Cardiac fibroblast (primary cell): ENCODE measurements around the gene CENPA.

Experiments used
- DNase-seq, 2 donors: peaks; one replicate each; pipeline versions ENCODE4 v3.0.0 to v3.0.0-alpha.2; 2010; ENCODE audit warnings: low read depth in 2 of 2
- H3K4me3 ChIP-seq, 2 donors: replicated peaks in 1 of 2; 1 replicate in 1 of 2; 2 replicates in 1 of 2; pipeline ENCODE4 v1.5.1; 2011; ENCODE audit warnings: low read depth in 2 of 2, low read length in 2 of 2, mild to moderate bottlenecking in 2 of 2, moderate library complexity in 1 of 2
- TF ChIP-seq, protein P1 (sequence below): IDR thresholded peaks from one replicate; pipeline ENCODE4 v1.5.1; 2011; ENCODE audit warnings: low read depth, mild to moderate bottlenecking, low read length, inconsistent platforms

The CENPA gene

DNA sequence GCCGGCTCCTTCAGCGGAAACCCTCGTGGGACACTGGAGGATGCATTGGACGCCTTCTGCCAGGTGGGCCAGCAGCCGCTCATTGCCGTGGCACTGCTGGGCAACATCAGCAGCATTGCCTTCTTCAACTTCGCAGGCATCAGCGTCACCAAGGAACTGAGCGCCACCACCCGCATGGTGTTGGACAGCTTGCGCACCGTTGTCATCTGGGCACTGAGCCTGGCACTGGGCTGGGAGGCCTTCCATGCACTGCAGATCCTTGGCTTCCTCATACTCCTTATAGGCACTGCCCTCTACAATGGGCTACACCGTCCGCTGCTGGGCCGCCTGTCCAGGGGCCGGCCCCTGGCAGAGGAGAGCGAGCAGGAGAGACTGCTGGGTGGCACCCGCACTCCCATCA, 7.8 kb upstream of the CENPA start:
- TF ChIP-seq, protein P1, sequence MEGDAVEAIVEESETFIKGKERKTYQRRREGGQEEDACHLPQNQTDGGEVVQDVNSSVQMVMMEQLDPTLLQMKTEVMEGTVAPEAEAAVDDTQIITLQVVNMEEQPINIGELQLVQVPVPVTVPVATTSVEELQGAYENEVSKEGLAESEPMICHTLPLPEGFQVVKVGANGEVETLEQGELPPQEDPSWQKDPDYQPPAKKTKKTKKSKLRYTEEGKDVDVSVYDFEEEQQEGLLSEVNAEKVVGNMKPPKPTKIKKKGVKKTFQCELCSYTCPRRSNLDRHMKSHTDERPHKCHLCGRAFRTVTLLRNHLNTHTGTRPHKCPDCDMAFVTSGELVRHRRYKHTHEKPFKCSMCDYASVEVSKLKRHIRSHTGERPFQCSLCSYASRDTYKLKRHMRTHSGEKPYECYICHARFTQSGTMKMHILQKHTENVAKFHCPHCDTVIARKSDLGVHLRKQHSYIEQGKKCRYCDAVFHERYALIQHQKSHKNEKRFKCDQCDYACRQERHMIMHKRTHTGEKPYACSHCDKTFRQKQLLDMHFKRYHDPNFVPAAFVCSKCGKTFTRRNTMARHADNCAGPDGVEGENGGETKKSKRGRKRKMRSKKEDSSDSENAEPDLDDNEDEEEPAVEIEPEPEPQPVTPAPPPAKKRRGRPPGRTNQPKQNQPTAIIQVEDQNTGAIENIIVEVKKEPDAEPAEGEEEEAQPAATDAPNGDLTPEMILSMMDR, result no peak
- no peak overlapping the region for H3K4me3 ChIP-seq
- DNase-seq, result no peak

DNA sequence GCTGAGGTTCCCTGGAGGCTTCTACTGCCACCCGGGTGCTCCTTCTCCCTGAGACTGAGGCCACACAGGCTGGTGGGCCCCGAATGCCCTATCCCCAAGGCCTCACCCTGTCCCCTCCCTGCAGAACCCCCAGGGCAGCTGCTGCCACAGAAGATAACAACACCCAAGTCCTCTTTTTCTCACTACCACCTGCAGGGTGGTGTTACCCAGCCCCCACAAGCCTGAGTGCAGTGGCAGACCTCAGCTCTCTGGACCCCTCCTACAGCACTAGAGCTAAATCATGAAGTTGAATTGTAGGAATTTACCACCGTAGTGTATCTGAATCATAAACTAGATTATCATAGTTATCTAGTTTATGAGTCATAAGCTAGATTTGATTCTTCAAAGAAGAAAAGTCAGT, 7.3 kb upstream of the CENPA start:
- TF ChIP-seq, protein P1, result no peak
- no peak for DNase-seq
- H3K4me3 ChIP-seq, result no peak overlapping the region

DNA sequence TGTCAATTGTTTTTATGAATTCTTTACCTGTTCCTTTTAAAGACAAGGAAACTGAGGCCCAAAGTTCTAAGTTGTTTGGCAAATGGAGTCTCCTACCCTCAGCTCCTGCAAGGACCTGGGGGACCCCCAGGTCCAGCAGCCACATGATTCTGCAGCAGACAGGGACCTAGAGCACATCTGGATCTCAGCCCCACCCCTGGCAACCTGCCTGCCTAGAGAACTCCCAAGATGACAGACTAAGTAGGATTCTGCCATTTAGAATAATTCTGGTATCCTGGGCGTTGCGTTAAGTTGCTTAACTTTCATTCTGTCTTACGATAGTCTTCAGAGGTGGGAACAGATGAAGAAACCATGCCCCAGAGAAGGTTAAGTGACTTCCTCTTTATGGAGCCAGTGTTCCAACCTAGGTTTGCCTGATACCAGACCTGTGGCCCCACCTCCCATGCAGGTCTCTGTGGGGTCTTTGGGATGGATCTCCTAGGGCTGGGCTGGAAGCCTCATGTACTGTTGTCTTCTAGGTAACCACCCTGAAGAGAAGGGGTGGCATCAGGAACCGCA, 5.6 kb upstream of the CENPA start:
- TF ChIP-seq, protein P1, result no peak
- no peak for DNase-seq
- H3K4me3 ChIP-seq, result no peak overlapping the region

DNA sequence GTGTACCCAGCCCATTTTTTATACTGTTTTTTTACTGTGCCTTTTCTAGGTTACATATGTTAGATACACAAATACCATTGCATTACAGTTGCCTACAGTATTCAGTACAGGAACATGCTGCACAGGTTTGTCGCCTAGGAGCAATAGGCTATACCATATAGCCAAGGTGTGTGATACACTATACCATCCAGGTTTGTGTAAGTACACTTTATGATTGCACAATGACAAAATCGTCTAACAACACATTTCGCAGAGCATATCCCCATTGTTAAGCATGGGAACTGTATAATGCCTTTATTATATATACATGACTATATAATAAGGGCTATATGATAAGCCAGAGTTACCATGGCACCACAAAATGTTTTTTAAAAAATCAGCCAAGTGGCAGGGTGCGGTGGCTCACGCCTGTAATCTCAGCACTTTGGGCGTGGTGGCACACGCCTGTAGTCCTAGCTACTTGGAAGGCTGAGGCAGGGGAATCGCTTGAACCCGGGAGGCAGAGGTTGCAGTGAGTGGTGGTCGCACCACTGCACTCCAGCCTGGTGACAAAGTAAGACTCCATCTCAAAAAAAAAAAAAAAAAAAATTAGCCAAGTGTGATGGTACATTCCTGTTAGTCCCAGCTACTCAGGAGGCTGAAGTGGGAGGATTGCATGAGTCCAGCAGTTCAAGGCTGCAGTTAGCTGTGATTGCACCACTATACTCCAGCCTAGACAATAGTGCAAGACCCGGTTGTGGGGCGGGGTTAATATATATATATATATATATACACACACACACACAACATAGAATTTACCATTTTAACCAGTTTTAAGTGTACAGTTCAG, 2.8 kb upstream of the CENPA start:
- TF ChIP-seq, protein P1, result no peak
- DNase-seq, result no peak

DNA sequence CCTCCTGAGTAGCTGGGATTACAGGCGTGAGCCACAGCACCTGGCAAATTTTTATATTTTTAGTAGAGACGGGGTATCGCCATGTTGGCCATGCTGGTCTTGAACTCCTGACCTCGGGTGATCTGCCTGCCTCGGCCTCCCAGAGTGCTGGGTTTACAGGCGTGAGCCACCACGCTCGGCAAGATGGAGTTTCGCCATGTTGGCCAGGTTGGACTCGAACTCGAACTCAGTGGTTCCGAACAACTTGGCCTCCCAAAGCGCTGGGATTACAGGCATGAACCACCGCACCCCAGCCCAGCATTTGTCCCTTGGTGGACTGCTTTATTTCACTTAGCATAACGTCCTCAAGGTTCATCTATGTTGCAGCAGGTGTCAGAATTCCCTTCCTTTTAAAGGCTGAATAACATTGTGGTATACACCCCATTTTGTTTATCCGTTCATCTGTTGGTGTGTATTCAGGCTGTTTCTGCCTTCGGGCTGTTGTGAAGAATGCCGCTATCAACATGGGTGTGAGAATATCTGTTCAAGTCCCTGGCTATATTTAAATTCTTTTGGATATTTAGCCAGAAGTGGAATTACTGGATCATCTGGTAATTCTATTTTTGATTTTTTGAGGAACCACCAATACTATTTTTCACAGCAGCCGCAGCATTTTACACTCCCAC, 1.2 kb upstream of the CENPA start:
- TF ChIP-seq, protein P1, result no peak
- no peak for DNase-seq
- no peak overlapping the region for H3K4me3 ChIP-seq

More for the DNA sequence above, 2.8 kb upstream of the CENPA start:
- H3K4me3 ChIP-seq, result no peak overlapping the region

DNA sequence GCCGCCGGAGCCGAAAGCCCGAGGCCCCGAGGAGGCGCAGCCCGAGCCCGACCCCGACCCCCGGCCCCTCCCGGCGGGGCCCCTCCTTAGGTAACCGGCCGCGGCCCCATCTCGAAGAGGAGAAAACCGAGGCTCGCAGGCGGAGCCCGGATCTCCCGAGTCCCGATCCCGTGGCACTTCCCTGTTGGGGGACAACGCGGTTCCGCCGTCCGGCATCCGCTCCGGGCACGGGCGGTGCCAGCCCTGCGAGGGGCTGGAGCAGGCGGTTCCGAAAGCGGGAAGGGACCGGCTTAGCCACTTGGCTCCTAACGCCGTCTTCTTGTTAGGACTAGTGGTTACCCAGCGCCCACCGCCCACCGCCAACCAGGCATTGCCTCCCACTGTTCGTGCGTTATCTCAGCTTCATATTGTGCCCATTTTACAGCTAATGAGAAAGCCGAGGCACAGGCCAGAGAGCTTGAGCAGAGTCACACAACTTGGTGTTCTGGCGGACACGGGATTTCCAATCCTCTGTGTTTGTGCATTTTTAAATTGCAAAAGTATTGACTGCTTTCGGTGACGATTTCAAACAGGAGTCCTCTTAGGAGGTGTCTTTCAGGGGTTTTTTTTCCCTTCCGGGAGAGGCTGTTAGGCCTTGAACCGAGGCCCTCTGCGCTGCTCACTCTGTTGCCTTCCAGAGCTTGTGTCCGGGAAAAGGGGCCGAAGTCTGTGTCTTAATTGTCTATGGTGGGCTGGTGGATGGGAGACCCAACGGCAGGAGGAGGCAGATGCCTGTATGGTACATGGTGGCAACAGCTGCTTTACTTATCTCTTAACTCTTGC, 562 bp downstream of the CENPA start:
- DNase-seq, result no peak
- H3K4me3 ChIP-seq, result peak overlapping the region; percentile 81 to 95
- TF ChIP-seq, protein P1, result no peak
